ENCODE measurements around the gene ZNF598.
"Not testable (repeated sequence)": the region's sequence is repeated elsewhere in the genome, so short reads cannot be mapped to it uniquely, and the experiment has no call there.

The ZNF598 gene

GRCh38 chr16:2040041-2040786, 30.6 kb upstream of the ZNF598 start:
- no peak for DNase-seq (ENCODE audit: low read depth)

- DNase-seq (ENCODE audit: low read depth): no peak
These were observed 29.8 kb upstream of the ZNF598 start for GRCh38 chr16:2039274-2040031.

- DNase-seq (ENCODE audit: low read depth): no peak
These were observed 29.0 kb upstream of the ZNF598 start for GRCh38 chr16:2038382-2039231.

- DNase-seq (ENCODE audit: low read depth): no peak
These were observed 28.2 kb upstream of the ZNF598 start for GRCh38 chr16:2037647-2038381.

GRCh38 chr16:2037115-2037514, 27.5 kb upstream of the ZNF598 start:
- DNase-seq (ENCODE audit: low read depth): no peak

- no peak for DNase-seq (ENCODE audit: low read depth)
These were observed 26.8 kb upstream of the ZNF598 start for GRCh38 chr16:2036200-2036966.

GRCh38 chr16:2035431-2036199, 26.0 kb upstream of the ZNF598 start:
- no peak for DNase-seq (ENCODE audit: low read depth)

GRCh38 chr16:2034696-2035430, 25.2 kb upstream of the ZNF598 start:
- no peak for DNase-seq (ENCODE audit: low read depth)

GRCh38 chr16:2033909-2034695, 24.5 kb upstream of the ZNF598 start:
- DNase-seq (ENCODE audit: low read depth): not testable (repeated sequence)

GRCh38 chr16:2033057-2033908, 23.7 kb upstream of the ZNF598 start:
- no peak for DNase-seq (ENCODE audit: low read depth)

- DNase-seq (ENCODE audit: low read depth): no peak
These were observed 22.9 kb upstream of the ZNF598 start for GRCh38 chr16:2032285-2033056.

- no peak for DNase-seq (ENCODE audit: low read depth)
These were observed 21.5 kb upstream of the ZNF598 start for GRCh38 chr16:2031081-2031577.

GRCh38 chr16:2030036-2030435, 20.4 kb upstream of the ZNF598 start:
- DNase-seq (ENCODE audit: low read depth): no peak

GRCh38 chr16:2029350-2029749, 19.7 kb upstream of the ZNF598 start:
- DNase-seq (ENCODE audit: low read depth): no peak

- DNase-seq (ENCODE audit: low read depth): no peak
These were observed 19.1 kb upstream of the ZNF598 start for GRCh38 chr16:2028620-2029220.

- DNase-seq (ENCODE audit: low read depth): no peak
These were observed 18.5 kb upstream of the ZNF598 start for GRCh38 chr16:2028146-2028545.
